B cell (primary cell): ENCODE data around the gene ATP10B. TPM values are rescaled to one million over a fixed set of nuclear protein-coding genes. Genes with fewer than 3 reads are reported as not detected.

Experiments used
- ATAC-seq: fragments of 200-7000 bp; cut with Tn5 transposase; one replicate; pipeline ENCODE4 v1.10.0; 2021; ENCODE audit warnings: low read depth, mild to moderate bottlenecking, moderate number of reproducible peaks, moderate library complexity
- CTCF ChIA-PET: fragments of 350-600 bp; sonication (Branson Sonifier 250); formaldehyde crosslinking; loops from one replicate; lab custom pipeline; 2021; ENCODE audit warnings: antibody characterized with exemption, inconsistent platforms; lab: Charles Lee
- POLR2A ChIA-PET: fragments of 350-600 bp; sonication (Branson Sonifier 250); formaldehyde crosslinking; loops from one replicate; lab custom pipeline; 2021; ENCODE audit warnings: antibody characterized with exemption; lab: Charles Lee
- DNase-seq: peaks from one replicate; pipeline ENCODE4 v3.0.0; 2013
- H2AFZ ChIP-seq: 2 replicates; pipeline ENCODE4 v1.6.1; 2012; ENCODE audit warnings: mild to moderate bottlenecking, low read depth, low read length; ENCODE audit not compliant: insufficient read depth, poor library complexity, severe bottlenecking
- H3K27ac ChIP-seq, 2 donors: 1 replicate in 1 of 2; 2 replicates in 1 of 2; pipeline ENCODE4 v1.5.1; 2012 to 2013; ENCODE audit warnings: low read length in 2 of 2, mild to moderate bottlenecking in 2 of 2, moderate library complexity in 1 of 2
- H3K27me3 ChIP-seq, 4 experiments: fragments of 200-600 bp in 1 of 4; sonication (generic) in 1 of 4; replicated peaks in 1 of 4; 1 replicate in 2 of 4; 2 replicates in 2 of 4; pipeline versions ENCODE4 v1.6.1 to v1.7.0; 2013 to 2016; ENCODE audit warnings: low read length in 3 of 4, mild to moderate bottlenecking in 2 of 4, mixed read lengths in 1 of 4, moderate library complexity in 1 of 4; ENCODE audit not compliant: insufficient read depth in 4 of 4, control insufficient read depth in 3 of 4; ENCODE audit errors: control extremely low read depth in 1 of 4
- H3K36me3 ChIP-seq, 2 experiments: replicated peaks in 1 of 2; 1 replicate in 1 of 2; 2 replicates in 1 of 2; pipeline versions ENCODE4 v1.6.1 to v1.7.1; 2013; ENCODE audit warnings: low read length in 1 of 2; ENCODE audit not compliant: insufficient read depth in 2 of 2, control insufficient read depth in 1 of 2; ENCODE audit errors: control extremely low read depth in 1 of 2, extremely low read depth in 1 of 2
- H3K4me1 ChIP-seq, 2 donors: fragments of 200-600 bp in 1 of 2; sonication (generic) in 1 of 2; 1 replicate in 1 of 2; 2 replicates in 1 of 2; pipeline versions ENCODE4 v1.5.1 to v1.6.1; 2013 to 2017; ENCODE audit warnings: low read length in 2 of 2; ENCODE audit not compliant: control insufficient read depth in 2 of 2, insufficient read depth in 2 of 2
- H3K4me2 ChIP-seq: replicated peaks from 2 replicates; pipeline ENCODE3; 2012; ENCODE audit warnings: mild to moderate bottlenecking, low read depth, low read length; ENCODE audit not compliant: poor library complexity, severe bottlenecking
- H3K4me3 ChIP-seq, 5 experiments: fragments of 200-600 bp in 1 of 5; sonication (generic) in 1 of 5; 1 replicate in 3 of 5; 2 replicates in 2 of 5; pipeline versions ENCODE4 v1.5.1 to v1.7.0; 2011 to 2016; ENCODE audit warnings: low read length in 4 of 5, mild to moderate bottlenecking in 4 of 5, low read depth in 2 of 5, control low read depth in 1 of 5, moderate library complexity in 1 of 5; ENCODE audit not compliant: insufficient read depth in 1 of 5; ENCODE audit errors: control extremely low read depth in 1 of 5, extremely low read depth in 1 of 5
- H3K79me2 ChIP-seq: fragments of 200-600 bp; sonication (generic); one replicate; pipeline ENCODE4 v1.6.0; 2016; ENCODE audit warnings: low read length; ENCODE audit not compliant: control insufficient read depth, insufficient read depth
- H3K9ac ChIP-seq: fragments of 200-600 bp; sonication (generic); 2 replicates; pipeline ENCODE4 v1.6.1; 2017; ENCODE audit warnings: mild to moderate bottlenecking, low read length, moderate library complexity
- H3K9me3 ChIP-seq, 3 donors: one replicate each; pipeline versions ENCODE4 v1.6.1 to v1.7.1; 2013; ENCODE audit warnings: low read length in 2 of 3; ENCODE audit not compliant: control insufficient read depth in 2 of 3, insufficient read depth in 1 of 3; ENCODE audit errors: control extremely low read depth in 1 of 3
- H4K20me1 ChIP-seq: 2 replicates; pipeline ENCODE4 v1.6.0; 2012; ENCODE audit warnings: mild to moderate bottlenecking, low read length; ENCODE audit not compliant: insufficient read depth, control insufficient read depth, poor library complexity, severe bottlenecking
- H3K27ac Mint-ChIP-seq: one replicate; pipeline ENCODE4 v1.8.0; 2021; ENCODE audit warnings: mixed read lengths
- H3K27me3 Mint-ChIP-seq: one replicate; pipeline ENCODE4 v1.8.0; 2021; ENCODE audit warnings: mixed read lengths
- H3K4me1 Mint-ChIP-seq: one replicate; pipeline ENCODE4 v1.8.0; 2021; ENCODE audit warnings: mixed read lengths
- H3K4me3 Mint-ChIP-seq: one replicate; pipeline ENCODE4 v1.8.0; 2021; ENCODE audit warnings: mixed read lengths
- H3K9me3 Mint-ChIP-seq: one replicate; pipeline ENCODE4 v1.8.0; 2022; ENCODE audit warnings: mixed read lengths; ENCODE audit not compliant: insufficient read depth
- CTCF ChIP-seq: fragments of 200-600 bp; IDR thresholded peaks from one replicate; pipeline ENCODE4 v1.8.0; 2022; ENCODE audit warnings: antibody characterized with exemption, mild to moderate bottlenecking
- EZH2 ChIP-seq: IDR thresholded peaks from 2 replicates; pipeline ENCODE4 v1.6.1; 2012; ENCODE audit warnings: borderline replicate concordance, low read depth, mild to moderate bottlenecking, moderate library complexity, low read length; ENCODE audit not compliant: insufficient read depth, poor library complexity, severe bottlenecking
- WGBS: methylation state at CpG from one replicate; pipeline ENCODE4 v1.1.5; 2013; ENCODE audit warnings: missing lambda C conversion rate; ENCODE audit not compliant: insufficient coverage; 5-methylcytosine and 5-hydroxymethylcytosine counted together
- intact Hi-C: fragments of 100-400 bp; cut with micrococcal nuclease; formaldehyde crosslinking; loops from one replicate; pipeline ENCODE4 v1.10.0; 2022
- polyA plus RNA-seq: library from polyadenylated mRNA; depleted of rRNA; stranded (reverse); fragments of >200 nt; gene quantifications from 2 replicates; pipeline ENCODE4 v1.2.3, GENCODE V29; 2012
- total RNA-seq, 2 donors: library from RNA; stranded (reverse); fragments of 120-200 nt in 1 of 2; gene quantifications; 1 replicate in 1 of 2; 2 replicates in 1 of 2; pipeline versions ENCODE4 v1.2.3 to v1.2.4, GENCODE V29; 2013 to 2022

The ATP10B gene
- total and polyA plus RNA-seq, 2 donors (not counting 1 experiment from before 2014, with no cell fraction given) = not detected

- WGBS = 100% methylated on average over 1 of the region's 2 CpGs
- H3K9me3 Mint-ChIP-seq = no peaks in the 10 kb centered on the region
Measured at GRCh38 chr5:160514191-160514590, 337.8 kb downstream of the ATP10B start.

GRCh38 chr5:160513485-160513884, 338.5 kb downstream of the ATP10B start:
- Histone ChIP-seq H4K20me1 (no peaks in the 10 kb centered on the region), H3K36me3 (no peaks in the 10 kb centered on the region), H3K4me2 (no peak overlapping the region), H3K79me2 (no peaks in the 10 kb centered on the region), H3K27me3 (no peaks in the 10 kb centered on the region), H2AFZ (no peak overlapping the region), H3K27ac (no peak overlapping the region), H3K4me3 (no peak overlapping the region), H3K9me3 (no peaks in the 10 kb centered on the region), H3K4me1 (peaks cover 4 to 6% of the 10 kb centered on the region in 2 donors), H3K9ac (no peak overlapping the region)
- no peak for ATAC-seq
- H3K27me3 Mint-ChIP-seq = no peaks in the 10 kb centered on the region
- no peak overlapping the region for H3K27ac Mint-ChIP-seq
- no peak for TF ChIP-seq CTCF
- no peak for TF ChIP-seq EZH2
- H3K4me1 Mint-ChIP-seq = peaks cover 8% of the 10 kb centered on the region
- no peak overlapping the region for H3K4me3 Mint-ChIP-seq
- CTCF ChIA-PET = no interaction called here
- POLR2A ChIA-PET = no interaction called here
- no peaks in the 10 kb centered on the region for H3K9me3 Mint-ChIP-seq
- no peak for DNase-seq
- intact Hi-C loops = no loop called here

More at GRCh38 chr5:160514191-160514590, 337.8 kb downstream of the ATP10B start:
- no peak overlapping the region for H2AFZ ChIP-seq
- H3K4me3 ChIP-seq = no peak overlapping the region
- H3K79me2 ChIP-seq = no peaks in the 10 kb centered on the region
- no peak overlapping the region for H3K9ac ChIP-seq
- H3K27ac ChIP-seq = no peak overlapping the region
- no peaks in the 10 kb centered on the region for H3K4me1 ChIP-seq
- no peak overlapping the region for H3K27ac Mint-ChIP-seq
- CTCF ChIA-PET = no interaction called here
- no peak for TF ChIP-seq EZH2
- TF ChIP-seq CTCF = no peak
- no peaks in the 10 kb centered on the region for H3K36me3 ChIP-seq
- peaks cover 2% of the 10 kb centered on the region for H3K4me1 Mint-ChIP-seq
- no peaks in the 10 kb centered on the region for H3K9me3 ChIP-seq
- H3K4me2 ChIP-seq = no peak overlapping the region
- POLR2A ChIA-PET = no interaction called here
- ATAC-seq (no peak), DNase-seq (no peak)
- no peaks in the 10 kb centered on the region for H3K27me3 Mint-ChIP-seq
- intact Hi-C loops = no loop called here
- H4K20me1 ChIP-seq = no peaks in the 10 kb centered on the region
- H3K4me3 Mint-ChIP-seq = no peak overlapping the region
- H3K27me3 ChIP-seq = no peaks in the 10 kb centered on the region
